K562 (cell line): Measurements from ENCODE around the gene ANKDD1A. TPM values are rescaled to one million over a fixed set of nuclear protein-coding genes. Genes with fewer than 3 reads are reported as not detected.

ENCODE experiments used
- ATAC-seq: fragments of 200-7000 bp; cut with Tn5 transposase; 3 replicates; pipeline ENCODE4 v1.9.1; 2020; ENCODE audit warnings: moderate library complexity
- BruUV-seq: library from RNA; stranded (reverse); fragments of 400-500 nt; replicated peaks from 2 replicates; lab custom pipeline; 2021; lab: Mats Ljungman, UMichigan
- CTCF ChIA-PET: fragments of 300-600 bp; formaldehyde crosslinking; extraction: SDS; loops from one replicate; lab custom pipeline; 2021; ENCODE audit warnings: low intra/inter-chr PET ratio; lab: Yijun Ruan, JAX
- POLR2A ChIA-PET: fragments of 300-600, 350-650 bp; sonication (Branson Sonifier 250); formaldehyde crosslinking; extraction: SDS; loops from one replicate; lab custom pipeline; 2021; ENCODE audit warnings: antibody characterized with exemption, inconsistent platforms; lab: Yijun Ruan, JAX
- DNase-seq, 4 experiments: peaks; one replicate each; pipeline versions ENCODE4 v3.0.0 to v3.0.0-alpha.2; 2011 to 2018; ENCODE audit warnings: low spot score in 3 of 4, mixed read lengths in 3 of 4; ENCODE audit errors: extremely low read depth in 1 of 4
- FAIRE-seq: peaks from 2 replicates; lab custom pipeline; 2011; peaks lifted over from hg19 to GRCh38; lab: Jason Lieb, UNC
- H2AFZ ChIP-seq: 2 replicates; pipeline ENCODE4 v1.6.0; 2011; ENCODE audit warnings: low read depth, low read length, control low read depth, inconsistent platforms
- H3K27ac ChIP-seq: fragments of 200-600 bp; 3 replicates; pipeline ENCODE4 v1.8.0; 2011; ENCODE audit warnings: low read depth, mild to moderate bottlenecking, control low read depth, inconsistent platforms, low read length, moderate library complexity, mixed read lengths; ENCODE audit errors: extremely low read depth
- H3K27me3 ChIP-seq, 2 experiments: fragments of 300-600 bp in 1 of 2; 2 replicates in 1 of 2; 3 replicates in 1 of 2; pipeline versions ENCODE4 v1.6.0 to v1.8.0; 2011; ENCODE audit warnings: inconsistent platforms in 2 of 2, low read length in 2 of 2, mild to moderate bottlenecking in 1 of 2, mixed read lengths in 1 of 2, moderate library complexity in 1 of 2; ENCODE audit not compliant: control insufficient read depth in 2 of 2, insufficient read depth in 2 of 2
- H3K36me3 ChIP-seq: fragments of 300-600 bp; 3 replicates; pipeline ENCODE4 v1.8.0; 2011; ENCODE audit warnings: mild to moderate bottlenecking, low read length, inconsistent platforms; ENCODE audit not compliant: control insufficient read depth, insufficient read depth
- H3K4me1 ChIP-seq, 2 experiments: fragments of 200-600 bp in 1 of 2; replicated peaks in 1 of 2; 2 replicates in 1 of 2; 3 replicates in 1 of 2; pipeline versions ENCODE4 v1.5.1 to v1.8.0; 2011; ENCODE audit warnings: inconsistent platforms in 2 of 2, low read length in 2 of 2, mild to moderate bottlenecking in 1 of 2, mixed read lengths in 1 of 2, moderate library complexity in 1 of 2; ENCODE audit not compliant: control insufficient read depth in 2 of 2, insufficient read depth in 2 of 2
- H3K4me2 ChIP-seq: 2 replicates; pipeline ENCODE4 v1.6.1; 2011; ENCODE audit warnings: low read length, control low read depth, inconsistent platforms, mixed read lengths; ENCODE audit not compliant: insufficient read depth
- H3K4me3 ChIP-seq: fragments of 200-600 bp; sonication (generic), shearing (Covaris generic); 2 replicates; pipeline ENCODE4 v1.5.1; 2016; ENCODE audit warnings: control low read depth, inconsistent platforms
- H3K79me2 ChIP-seq: fragments of 200-600 bp; 3 replicates; pipeline ENCODE4 v1.8.0; 2011; ENCODE audit warnings: low read length, inconsistent platforms; ENCODE audit not compliant: control insufficient read depth, insufficient read depth
- H3K9ac ChIP-seq, 2 experiments: 2 replicates each; pipeline versions ENCODE4 v1.6.0 to v1.6.1; 2011; ENCODE audit warnings: low read depth in 2 of 2, low read length in 2 of 2, control low read depth in 1 of 2, inconsistent platforms in 1 of 2, mild to moderate bottlenecking in 1 of 2, mixed read lengths in 1 of 2; ENCODE audit not compliant: insufficient read depth in 1 of 2
- H3K9me1 ChIP-seq: one replicate; pipeline ENCODE4 v1.6.0; 2011; ENCODE audit warnings: inconsistent platforms, mild to moderate bottlenecking, low read length, moderate library complexity; ENCODE audit not compliant: control insufficient read depth, insufficient read depth
- H3K9me3 ChIP-seq: replicated peaks from 2 replicates; pipeline ENCODE4 v1.5.1; 2011; ENCODE audit warnings: low read depth, low read length, inconsistent platforms; ENCODE audit not compliant: control insufficient read depth, insufficient read depth
- H4K20me1 ChIP-seq: replicated peaks from 2 replicates; pipeline ENCODE4 v1.6.1; 2011; ENCODE audit warnings: low read length, inconsistent platforms, mixed read lengths; ENCODE audit not compliant: control insufficient read depth, insufficient read depth
- ADNP ChIP-seq: fragments of 200-800 bp; sonication (Bioruptor generic); IDR thresholded peaks from 2 replicates; pipeline ENCODE4 v1.6.1; 2016; ENCODE audit warnings: missing genetic modification characterization, missing compliant biosample characterization
- CLOCK ChIP-seq: fragments of 250-450 bp; sonication (Bioruptor Pico); IDR thresholded peaks from 2 replicates; pipeline ENCODE4 v1.4.0; 2020; ENCODE audit warnings: mild to moderate bottlenecking, moderate library complexity, borderline replicate concordance
- MED1 ChIP-seq: sonication (generic); formaldehyde crosslinking; IDR thresholded peaks from 2 replicates; pipeline ENCODE4 v1.8.1; 2023; ENCODE audit warnings: missing genetic modification reagents, borderline replicate concordance
- MLLT1 ChIP-seq, 2 experiments: fragments of 450-650 bp; IDR thresholded peaks; 2 replicates each; pipeline ENCODE4 v1.6.1; 2016
- NFE2L1 ChIP-seq: fragments of 450-650 bp; IDR thresholded peaks from 2 replicates; pipeline ENCODE4 v1.6.1; 2016; ENCODE audit warnings: missing genetic modification characterization, low read depth, mild to moderate bottlenecking, missing compliant biosample characterization, moderate library complexity, borderline replicate concordance
- VEZF1 ChIP-seq: fragments of 200-800 bp; sonication (Bioruptor generic); IDR thresholded peaks from 2 replicates; pipeline ENCODE4 v1.6.1; 2017; ENCODE audit warnings: missing genetic modification characterization, missing compliant biosample characterization
- ZBTB5 ChIP-seq: fragments of 450-650 bp; IDR thresholded peaks from 2 replicates; pipeline ENCODE4 v1.6.1; 2017; ENCODE audit warnings: antibody characterized with exemption
- ZNF239 ChIP-seq: fragments of 250-450 bp; sonication (Bioruptor Pico); IDR thresholded peaks from 2 replicates; pipeline ENCODE4 v1.4.0; 2020; ENCODE audit warnings: mild to moderate bottlenecking
- ZNF253 ChIP-seq: fragments of 250-450 bp; sonication (Bioruptor Pico); conservative IDR thresholded peaks from 2 replicates; pipeline ENCODE4 v1.6.1; 2021; ENCODE audit warnings: mild to moderate bottlenecking
- ZNF444 ChIP-seq: fragments of 250-450 bp; sonication (Bioruptor Pico); IDR thresholded peaks from 2 replicates; pipeline ENCODE4 v1.4.0; 2020; ENCODE audit warnings: mild to moderate bottlenecking, moderate library complexity
- WGBS: fragments of 100-300 bp; shearing (Covaris generic); methylation state at CpG from one replicate; pipeline ENCODE4 v1.1.6; 2016; ENCODE audit warnings: low coverage, mixed read lengths; ENCODE audit not compliant: insufficient coverage; ENCODE audit errors: missing lambda C conversion rate; 5-methylcytosine and 5-hydroxymethylcytosine counted together
- in situ Hi-C: fragments of 300-500 bp; cut with MboI; formaldehyde crosslinking; loops from 4 replicates; pipeline ENCODE4 v1.15.0; 2018; ENCODE audit warnings: inconsistent platforms, mixed read lengths
- intact Hi-C: fragments of 100-400 bp; cut with micrococcal nuclease; formaldehyde crosslinking; loops from 2 replicates; pipeline ENCODE4 v1.14.2; 2022
- polyA plus RNA-seq, 8 experiments: library from polyadenylated mRNA; depleted of rRNA in 4 of 8; stranded (reverse) in 5 of 8; unstranded in 3 of 8; fragments of >200 nt; fragmentation: Nextera tagmentation in 2 of 8; fragmentation: Illumina TruSeq in 1 of 8; extraction: Ambion mirVana in 2 of 8; extraction: Trizol in 1 of 8; gene quantifications; 2 replicates each; pipeline versions ENCODE4 v1.2.1 to v1.2.3, GENCODE V29; 2011 to 2014; ENCODE audit warnings: inconsistent platforms in 1 of 8, missing spikeins in 1 of 8
- total RNA-seq, 7 experiments: library from RNA; depleted of rRNA in 6 of 7; stranded (reverse); fragments of >200 nt in 6 of 7; fragmentation: Illumina TruSeq in 2 of 7; extraction: Trizol in 2 of 7; gene quantifications; 2 replicates each; pipeline versions ENCODE4 v1.2.1 to v1.2.3, GENCODE V29; 2011 to 2021; ENCODE audit warnings: low replicate concordance in 1 of 7

Gene ANKDD1A
- total and polyA plus RNA-seq, 9 of the 15 experiments (the other 6 are each of a cell fraction or from before 2014, with no cell fraction given) = 0.08 to 0.80 (median 0.43) TPM

- no peak for TF ChIP-seq ZBTB5
Measured at GRCh38 chr15:64904189-64904588, 7.5 kb upstream of the ANKDD1A start (continued).

GRCh38 chr15:64905119-64905831 is 6.4 kb upstream of the ANKDD1A start:
- Histone ChIP-seq H3K27me3 (peaks cover 0 to 16% of the 10 kb centered on the region in 2 experiments; a peak in 2 of 5 replicates), H3K9me3 (no peaks in the 10 kb centered on the region), H2AFZ (peak overlapping the region; percentile 78), H3K4me1 (peaks cover 0 to 5% of the 10 kb centered on the region in 2 experiments; a peak in 2 of 5 replicates), H4K20me1 (no peaks in the 10 kb centered on the region), H3K79me2 (no peaks in the 10 kb centered on the region), H3K4me2 (no peak overlapping the region), H3K27ac (no peak overlapping the region), H3K4me3 (no peak overlapping the region), H3K9me1 (no peaks in the 10 kb centered on the region), H3K9ac (peak overlapping the region in 1 of 2 experiments; percentile 41; a peak in 1 of 4 replicates), H3K36me3 (no peaks in the 10 kb centered on the region)
- DNase-seq = peak; percentile 75 to 81 (median 76)
- peak; percentile 99 for ATAC-seq
- CTCF ChIA-PET = interaction anchor here (0.6 to 2.1 kb wide), 6 partner anchors 9 to 214 kb away, joined by 3 to 16 read pairs (median 4); no protein-coding TSS in a partner anchor
- BruUV-seq = no TSS peak
- POLR2A ChIA-PET = interaction anchor here (1.5 kb wide), 1 partner anchor 80 kb away, joined by 3 read pairs; the partner anchor contains the start of gene PIF1
- peak; percentile 80 for FAIRE-seq
- WGBS = 20% methylated on average over 25 of the region's 30 CpGs
- in situ Hi-C loops = loop anchor here (5.0 kb wide), 1 partner anchor 173 kb away; no protein-coding TSS in a partner anchor
- intact Hi-C loops = loop anchor here (5.0 to 10.0 kb wide), 2 partner anchors 90 to 163 kb away; no protein-coding TSS in a partner anchor
- TF ChIP-seq MED1 (CRISPR knock-in tag) = no peak
- TF ChIP-seq VEZF1 (CRISPR knock-in tag) = peak; percentile 19; the same call in 1 of the 2 replicates
- TF ChIP-seq ADNP = no peak
- no peak for TF ChIP-seq ZNF444 (CRISPR knock-in tag)
- TF ChIP-seq ZNF253 (CRISPR knock-in tag) = no peak
- TF ChIP-seq MLLT1 (IDR thresholded peaks at IDR 0.05) = no peak
- TF ChIP-seq CLOCK (CRISPR knock-in tag) = no peak
- TF ChIP-seq ZNF239 = no peak
- TF ChIP-seq NFE2L1 (tag) = no peak
